GM12872 (cell line): Measurements from ENCODE around the gene ATP9A.

ENCODE experiments used
- TF ChIP-seq, protein P1 (sequence below): IDR thresholded peaks from 3 replicates; pipeline ENCODE4 v1.5.1; 2011; ENCODE audit warnings: low read depth, mild to moderate bottlenecking, low read length, moderate library complexity; ENCODE audit not compliant: insufficient read depth

The ATP9A gene

DNA sequence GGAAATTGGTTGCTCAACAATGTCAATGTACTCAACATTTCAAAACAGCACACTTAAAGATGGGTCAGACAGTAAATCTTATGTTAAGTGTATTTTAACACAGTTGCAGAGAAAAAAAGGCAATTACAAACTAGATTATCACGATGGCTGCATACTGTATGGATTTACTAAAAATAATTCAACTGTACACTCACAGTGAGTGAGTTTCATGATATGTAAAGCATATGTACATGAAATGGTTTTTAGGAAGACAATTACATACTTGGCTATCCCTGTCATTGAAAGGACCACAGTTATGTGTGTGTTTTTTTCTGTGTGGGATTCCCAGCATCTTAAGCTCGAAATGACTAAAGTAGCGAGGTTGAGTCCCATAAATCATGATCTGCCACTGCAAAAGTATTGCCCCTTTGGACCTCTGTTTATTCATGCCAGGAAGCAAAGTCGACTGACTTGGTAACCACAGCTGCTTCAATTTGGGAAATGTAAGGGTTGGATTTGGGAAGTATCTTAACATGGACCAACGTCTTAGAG, 39.6 kb upstream of the ATP9A start:
- TF ChIP-seq, protein P1, sequence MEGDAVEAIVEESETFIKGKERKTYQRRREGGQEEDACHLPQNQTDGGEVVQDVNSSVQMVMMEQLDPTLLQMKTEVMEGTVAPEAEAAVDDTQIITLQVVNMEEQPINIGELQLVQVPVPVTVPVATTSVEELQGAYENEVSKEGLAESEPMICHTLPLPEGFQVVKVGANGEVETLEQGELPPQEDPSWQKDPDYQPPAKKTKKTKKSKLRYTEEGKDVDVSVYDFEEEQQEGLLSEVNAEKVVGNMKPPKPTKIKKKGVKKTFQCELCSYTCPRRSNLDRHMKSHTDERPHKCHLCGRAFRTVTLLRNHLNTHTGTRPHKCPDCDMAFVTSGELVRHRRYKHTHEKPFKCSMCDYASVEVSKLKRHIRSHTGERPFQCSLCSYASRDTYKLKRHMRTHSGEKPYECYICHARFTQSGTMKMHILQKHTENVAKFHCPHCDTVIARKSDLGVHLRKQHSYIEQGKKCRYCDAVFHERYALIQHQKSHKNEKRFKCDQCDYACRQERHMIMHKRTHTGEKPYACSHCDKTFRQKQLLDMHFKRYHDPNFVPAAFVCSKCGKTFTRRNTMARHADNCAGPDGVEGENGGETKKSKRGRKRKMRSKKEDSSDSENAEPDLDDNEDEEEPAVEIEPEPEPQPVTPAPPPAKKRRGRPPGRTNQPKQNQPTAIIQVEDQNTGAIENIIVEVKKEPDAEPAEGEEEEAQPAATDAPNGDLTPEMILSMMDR, result no peak

DNA sequence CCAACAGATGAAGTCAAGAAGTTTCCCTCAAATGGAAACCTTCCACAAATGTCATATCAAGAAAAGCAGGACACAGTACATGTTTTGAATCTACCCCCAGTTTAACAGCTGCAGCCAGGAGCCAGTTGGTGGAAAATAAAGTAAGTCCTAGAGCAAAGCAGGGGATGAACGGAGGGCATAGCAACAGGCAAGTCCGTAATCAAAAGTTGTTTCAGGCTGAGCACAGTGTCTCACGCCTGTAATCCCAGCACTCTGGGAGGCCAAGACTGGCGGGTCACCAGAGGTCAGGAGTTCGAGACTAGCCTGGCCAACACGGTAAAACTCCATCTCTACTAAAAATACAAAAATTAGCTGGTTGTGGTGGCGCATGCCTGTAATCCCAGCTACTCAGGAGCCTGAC, 36.6 kb upstream of the ATP9A start:
- TF ChIP-seq, protein P1, result no peak

DNA sequence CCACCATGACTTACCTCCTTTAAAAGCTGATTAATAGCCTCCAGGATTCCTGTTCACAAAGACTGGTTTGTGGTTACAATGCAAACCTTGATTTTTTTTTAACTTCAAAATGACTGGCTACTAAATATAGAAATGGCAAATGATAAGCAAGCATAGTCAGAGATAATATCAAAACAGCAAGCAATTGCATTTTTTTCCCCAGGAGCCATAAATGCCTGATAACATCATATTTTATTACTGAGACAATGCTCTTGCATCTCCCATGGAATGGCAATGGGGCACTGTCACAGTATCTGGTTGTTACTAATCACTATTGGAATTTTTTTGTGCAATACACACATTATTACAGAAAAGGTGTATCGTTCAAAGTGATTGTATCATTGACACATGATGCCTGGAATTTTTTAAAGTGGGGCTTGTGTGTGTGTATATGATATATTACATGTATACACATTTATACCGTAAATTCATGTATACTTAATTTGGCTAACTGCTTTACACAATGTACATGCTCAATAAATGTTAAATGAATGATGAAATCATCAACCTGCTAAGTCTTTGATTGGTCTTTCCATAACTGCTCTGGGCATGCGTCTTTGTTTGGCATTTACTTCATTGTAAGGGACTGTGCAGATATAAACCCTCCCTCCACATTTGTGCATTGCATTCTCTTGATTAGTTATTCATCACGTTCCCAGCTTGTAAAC, 35.1 kb upstream of the ATP9A start:
- TF ChIP-seq, protein P1, result no peak

DNA sequence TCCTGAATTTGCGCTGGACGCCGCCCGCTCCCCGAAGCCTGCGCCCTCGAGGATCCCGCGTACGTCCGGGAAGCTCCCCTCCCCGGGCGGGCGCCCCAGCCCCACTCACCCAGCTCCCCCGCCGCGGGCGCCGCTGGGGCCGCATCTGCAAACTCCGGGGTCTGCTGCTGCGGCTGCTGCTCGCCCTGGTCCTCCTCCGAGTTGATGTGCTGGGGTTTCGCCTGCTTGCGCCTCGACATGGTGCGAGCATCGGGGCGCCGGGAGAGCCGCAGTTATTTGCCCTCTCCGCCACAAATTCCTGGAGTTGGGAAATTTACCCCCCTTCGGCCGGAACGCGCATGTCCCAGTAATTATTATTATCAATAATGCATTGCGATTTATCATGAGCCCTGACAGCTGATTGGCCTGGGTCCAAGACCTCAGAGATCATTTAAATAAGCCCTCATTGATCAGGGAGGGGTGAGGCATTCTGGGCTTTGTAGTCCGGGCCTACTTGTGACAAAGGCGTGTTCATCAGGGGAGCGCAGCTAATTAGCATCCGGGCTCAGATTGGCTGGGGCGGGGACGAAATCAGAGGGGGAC, 34.1 kb upstream of the ATP9A start, which contains the start of gene SALL4:
SALL4 (minus strand) TSS at position 352 of the 582 bp plus-strand sequence; CDS start at position 239, 113 bp downstream.
- TF ChIP-seq, protein P1, result no peak

DNA sequence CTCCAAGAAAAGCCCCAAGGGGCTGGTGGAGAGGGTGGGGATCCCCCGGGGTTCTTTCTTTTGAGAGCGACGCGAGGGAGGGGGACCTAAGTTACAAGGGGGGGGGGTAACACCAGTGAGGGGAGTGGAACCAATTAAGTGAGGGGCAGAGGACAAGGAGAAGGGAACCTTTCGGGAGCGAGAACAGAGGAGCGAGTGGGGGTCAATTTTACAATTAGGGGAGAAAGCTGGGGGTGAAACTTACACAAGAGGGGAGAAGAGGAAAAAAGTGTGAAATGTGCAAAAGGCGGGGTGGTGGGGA, 33.6 kb upstream of the ATP9A start:
- TF ChIP-seq, protein P1, result no peak

DNA sequence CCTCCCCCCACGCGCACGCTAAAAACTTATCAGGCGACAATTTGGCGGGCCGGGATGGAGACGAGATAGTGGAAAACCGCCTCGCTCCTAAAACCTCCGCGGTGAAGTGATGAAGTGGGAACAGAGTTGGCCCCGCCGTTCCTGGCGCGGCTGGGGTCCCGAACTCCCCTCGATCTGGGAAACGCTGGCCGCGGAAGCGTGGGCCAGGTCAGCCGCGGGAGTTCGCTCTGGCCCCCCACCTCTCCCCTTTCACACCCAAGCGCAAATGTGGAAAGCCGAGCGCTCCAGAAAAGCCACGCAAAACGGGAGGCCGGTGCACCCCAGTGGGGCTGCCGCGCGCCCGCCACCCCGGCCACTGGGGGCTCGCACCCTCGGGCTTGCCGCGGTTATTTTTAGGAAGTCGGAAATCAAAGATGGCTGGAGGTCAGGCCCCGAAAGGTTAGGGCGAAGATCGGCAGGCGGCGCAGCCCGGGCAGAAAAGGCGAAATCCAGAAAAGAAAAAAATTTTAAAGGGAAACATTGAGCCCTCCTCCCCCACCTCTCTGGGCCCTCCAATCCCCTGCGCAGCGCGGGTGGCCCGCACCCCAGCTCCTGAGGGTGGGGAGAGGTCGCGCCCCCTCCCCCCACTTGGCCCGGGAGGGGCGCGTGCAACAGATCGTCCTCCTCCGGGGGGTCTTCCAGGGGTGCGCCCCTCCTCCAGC, 33.1 kb upstream of the ATP9A start:
- TF ChIP-seq, protein P1, result no peak

DNA sequence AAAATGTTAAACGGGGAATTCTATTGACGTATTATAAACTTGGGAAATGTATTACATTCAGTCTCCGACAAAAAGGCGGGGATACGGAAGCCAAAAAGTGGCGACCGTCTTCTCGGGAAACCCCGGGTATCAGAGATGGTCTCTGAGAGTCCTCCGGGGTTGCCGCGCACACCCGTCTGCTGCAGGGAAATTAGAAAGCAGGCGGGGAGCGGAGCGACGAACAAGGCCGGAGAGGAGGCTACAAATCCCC, 32.6 kb upstream of the ATP9A start:
- TF ChIP-seq, protein P1, result no peak
